ENCODE measurements around the gene IL17REL.

Gene IL17REL

GRCh38 chr22:50035131-50035881 lies 22.7 kb upstream of the IL17REL start:
- H3K4me3 ChIP-seq (replicated peaks; ENCODE audit: low read depth, low read length), result no peak overlapping the region
- TF ChIP-seq, protein P1, sequence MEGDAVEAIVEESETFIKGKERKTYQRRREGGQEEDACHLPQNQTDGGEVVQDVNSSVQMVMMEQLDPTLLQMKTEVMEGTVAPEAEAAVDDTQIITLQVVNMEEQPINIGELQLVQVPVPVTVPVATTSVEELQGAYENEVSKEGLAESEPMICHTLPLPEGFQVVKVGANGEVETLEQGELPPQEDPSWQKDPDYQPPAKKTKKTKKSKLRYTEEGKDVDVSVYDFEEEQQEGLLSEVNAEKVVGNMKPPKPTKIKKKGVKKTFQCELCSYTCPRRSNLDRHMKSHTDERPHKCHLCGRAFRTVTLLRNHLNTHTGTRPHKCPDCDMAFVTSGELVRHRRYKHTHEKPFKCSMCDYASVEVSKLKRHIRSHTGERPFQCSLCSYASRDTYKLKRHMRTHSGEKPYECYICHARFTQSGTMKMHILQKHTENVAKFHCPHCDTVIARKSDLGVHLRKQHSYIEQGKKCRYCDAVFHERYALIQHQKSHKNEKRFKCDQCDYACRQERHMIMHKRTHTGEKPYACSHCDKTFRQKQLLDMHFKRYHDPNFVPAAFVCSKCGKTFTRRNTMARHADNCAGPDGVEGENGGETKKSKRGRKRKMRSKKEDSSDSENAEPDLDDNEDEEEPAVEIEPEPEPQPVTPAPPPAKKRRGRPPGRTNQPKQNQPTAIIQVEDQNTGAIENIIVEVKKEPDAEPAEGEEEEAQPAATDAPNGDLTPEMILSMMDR (IDR thresholded peaks at IDR 0.05; ENCODE audit: low read length, missing control alignments), result no peak
- no peak for DNase-seq (ENCODE audit: low read depth)

DNA sequence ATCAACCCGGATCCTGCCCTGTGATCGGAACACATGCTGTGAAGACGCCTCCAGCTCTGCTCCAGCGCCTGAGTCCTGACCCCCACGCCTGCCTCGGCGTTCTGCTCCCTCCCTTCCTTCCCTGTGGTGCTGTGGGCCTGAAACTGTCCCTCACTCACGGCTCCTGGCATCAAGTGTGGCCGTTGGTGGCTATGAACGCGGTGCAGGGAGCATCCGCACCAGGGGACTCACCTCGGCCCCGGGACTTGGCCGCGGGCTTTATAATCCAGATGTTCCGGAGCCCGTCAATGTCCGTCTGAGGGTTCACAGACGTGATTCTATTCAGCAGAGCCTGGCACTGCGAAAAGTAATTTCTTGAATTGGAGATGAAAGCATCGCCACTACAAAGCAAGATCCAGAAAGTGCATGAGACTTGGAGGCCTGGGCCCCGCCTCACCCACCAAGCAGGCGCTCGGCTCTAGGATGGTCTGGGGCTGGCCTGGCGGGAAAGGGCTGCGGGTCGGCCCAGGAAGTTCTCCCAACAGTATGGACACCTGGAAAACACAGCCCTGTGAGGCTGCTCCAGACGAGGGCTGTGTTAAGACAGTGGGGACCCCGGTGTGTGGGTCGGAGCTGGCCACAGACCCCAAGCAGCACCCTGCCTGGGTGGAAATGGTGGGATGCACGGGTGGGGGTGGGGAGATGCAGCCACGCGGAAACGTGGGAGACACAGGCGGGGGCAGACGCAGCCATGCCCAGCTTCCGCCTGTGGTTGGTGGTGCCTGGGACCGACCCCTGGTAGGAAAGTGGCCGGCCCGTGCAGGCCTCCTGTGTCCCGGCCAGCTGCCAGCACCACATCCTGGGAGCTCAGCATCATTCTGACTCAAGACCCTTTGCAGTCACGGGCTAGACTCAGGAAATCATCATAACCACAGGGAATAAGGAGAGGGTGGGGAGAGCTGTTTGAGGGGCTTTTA lies 21.8 kb upstream of the IL17REL start:
- TF ChIP-seq, protein P1 (IDR thresholded peaks at IDR 0.05; ENCODE audit: low read length, missing control alignments), result no peak
- no peak overlapping the region for H3K4me3 ChIP-seq (replicated peaks; ENCODE audit: low read depth, low read length)
- peak; percentile 13 for DNase-seq (ENCODE audit: low read depth)

DNA sequence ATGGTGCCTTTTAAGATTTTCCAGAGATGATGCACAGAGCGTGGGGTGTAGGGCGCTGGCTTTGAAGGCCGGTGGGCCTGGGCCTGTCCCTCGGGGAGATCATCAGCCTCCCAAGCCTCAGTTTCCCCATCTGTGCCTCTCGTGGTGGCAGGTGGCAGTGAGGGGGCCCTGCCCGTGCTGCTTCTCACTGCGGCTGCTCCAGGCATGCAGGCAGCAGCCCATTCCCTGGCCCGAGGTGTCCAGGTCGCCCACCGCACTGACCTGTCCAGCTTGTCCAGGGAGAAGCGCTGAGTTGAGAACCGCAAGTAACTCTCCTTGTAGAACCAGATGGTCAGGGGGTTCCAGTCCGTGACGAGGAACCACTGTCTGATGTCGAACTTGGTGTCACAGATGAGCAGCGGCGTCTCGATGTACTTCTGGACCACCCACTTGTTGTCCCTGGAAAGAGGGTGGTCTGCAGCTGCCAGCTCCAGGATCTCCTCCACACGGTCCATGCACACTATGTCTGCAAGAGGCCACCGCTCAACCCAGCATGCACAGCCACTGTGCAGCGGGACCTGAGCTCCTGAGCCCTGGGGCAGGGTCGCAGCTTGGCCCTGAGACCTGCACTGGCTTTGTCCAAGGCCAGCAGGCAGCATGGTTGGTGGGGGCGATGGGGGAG lies 20.5 kb upstream of the IL17REL start:
- TF ChIP-seq, protein P1 (IDR thresholded peaks at IDR 0.05; ENCODE audit: low read length, missing control alignments), result no peak
- no peak for DNase-seq (ENCODE audit: low read depth)
- H3K4me3 ChIP-seq (replicated peaks; ENCODE audit: low read depth, low read length), result no peak overlapping the region

- H3K4me3 ChIP-seq (replicated peaks; ENCODE audit: low read depth, low read length), result no peak overlapping the region
- TF ChIP-seq, protein P1 (IDR thresholded peaks at IDR 0.05; ENCODE audit: low read length, missing control alignments), result no peak
- no peak for DNase-seq (ENCODE audit: low read depth)
These were observed 19.7 kb upstream of the IL17REL start for GRCh38 chr22:50032109-50032871.

DNA sequence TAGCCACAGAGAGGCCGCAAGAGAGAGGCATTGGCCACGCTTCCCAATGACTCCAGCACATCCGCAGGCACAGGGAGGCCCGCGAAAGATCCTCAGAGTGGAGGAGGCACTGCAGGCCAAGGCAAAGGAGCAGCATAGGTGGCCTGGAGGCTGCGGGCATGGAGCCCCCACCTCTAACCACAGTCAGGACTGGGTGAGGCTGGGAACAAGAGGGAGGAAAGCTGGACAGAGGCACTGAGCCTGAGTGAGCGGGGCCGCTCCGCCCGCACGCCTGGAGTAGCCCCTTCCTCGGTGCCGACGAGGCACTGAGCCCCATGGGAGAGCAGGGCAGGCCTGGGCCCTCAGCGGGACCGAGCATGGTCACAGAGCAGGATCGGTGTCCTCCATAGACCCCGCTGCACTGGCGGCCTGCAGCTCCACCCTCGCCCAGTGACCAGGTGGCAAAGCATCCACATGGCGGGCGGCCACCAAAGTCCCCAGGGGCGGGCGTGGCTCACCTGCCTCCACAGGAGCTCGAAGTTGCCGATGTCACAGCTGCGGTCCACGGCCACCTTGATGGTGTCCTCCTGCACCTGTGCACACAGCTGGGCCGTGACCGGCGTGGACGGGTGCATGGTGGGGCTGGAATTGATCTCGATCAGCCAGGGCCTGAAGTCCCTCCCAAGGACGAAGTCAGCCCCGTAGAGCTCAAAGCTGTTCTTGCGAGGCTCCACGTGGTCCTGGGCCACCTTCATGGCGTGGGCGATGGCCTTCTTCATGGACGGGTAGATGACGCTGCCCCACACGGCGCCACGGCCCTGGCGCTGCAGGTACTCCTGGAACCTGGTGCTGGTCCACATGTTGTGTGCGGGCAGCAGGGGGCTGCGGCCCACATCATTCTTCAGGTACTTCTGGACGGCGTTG lies 18.9 kb upstream of the IL17REL start:
- no peak overlapping the region for H3K4me3 ChIP-seq (replicated peaks; ENCODE audit: low read depth, low read length)
- TF ChIP-seq, protein P1 (IDR thresholded peaks at IDR 0.05; ENCODE audit: low read length, missing control alignments), result no peak
- no peak for DNase-seq (ENCODE audit: low read depth)
